ENCODE results near the gene USP40.

DNA sequence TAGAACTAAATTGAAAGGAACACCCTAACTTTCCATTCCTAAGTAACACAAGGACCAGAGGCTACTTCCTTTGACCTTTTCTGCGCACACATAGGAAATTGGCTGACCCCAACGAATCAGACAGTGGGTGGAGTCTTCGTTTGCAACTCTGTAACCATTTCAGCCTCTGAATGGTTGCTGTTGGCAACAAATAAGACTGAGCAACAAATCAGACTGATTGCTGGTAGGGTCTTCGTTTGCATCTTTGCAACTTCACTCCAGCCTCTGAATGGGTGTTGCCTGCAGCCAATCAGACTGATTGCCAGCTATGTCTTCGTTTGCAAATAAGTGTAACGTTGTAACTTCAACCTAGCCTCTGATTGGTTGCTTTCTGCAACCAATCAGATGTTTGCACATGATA, 34.6 kb downstream of the USP40 start:
- TF ChIP-seq, protein P1, sequence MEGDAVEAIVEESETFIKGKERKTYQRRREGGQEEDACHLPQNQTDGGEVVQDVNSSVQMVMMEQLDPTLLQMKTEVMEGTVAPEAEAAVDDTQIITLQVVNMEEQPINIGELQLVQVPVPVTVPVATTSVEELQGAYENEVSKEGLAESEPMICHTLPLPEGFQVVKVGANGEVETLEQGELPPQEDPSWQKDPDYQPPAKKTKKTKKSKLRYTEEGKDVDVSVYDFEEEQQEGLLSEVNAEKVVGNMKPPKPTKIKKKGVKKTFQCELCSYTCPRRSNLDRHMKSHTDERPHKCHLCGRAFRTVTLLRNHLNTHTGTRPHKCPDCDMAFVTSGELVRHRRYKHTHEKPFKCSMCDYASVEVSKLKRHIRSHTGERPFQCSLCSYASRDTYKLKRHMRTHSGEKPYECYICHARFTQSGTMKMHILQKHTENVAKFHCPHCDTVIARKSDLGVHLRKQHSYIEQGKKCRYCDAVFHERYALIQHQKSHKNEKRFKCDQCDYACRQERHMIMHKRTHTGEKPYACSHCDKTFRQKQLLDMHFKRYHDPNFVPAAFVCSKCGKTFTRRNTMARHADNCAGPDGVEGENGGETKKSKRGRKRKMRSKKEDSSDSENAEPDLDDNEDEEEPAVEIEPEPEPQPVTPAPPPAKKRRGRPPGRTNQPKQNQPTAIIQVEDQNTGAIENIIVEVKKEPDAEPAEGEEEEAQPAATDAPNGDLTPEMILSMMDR (conservative IDR thresholded peaks at IDR 0.05), result no peak
- TF ChIP-seq ZFX (IDR thresholded peaks at IDR 0.05), result no peak

All from C4-2B (cell line).